Stimulated activated CD4-positive, alpha-beta T cell treated with anti-CD3 and anti-CD28 coated beads, Interleukin-2, amount 100 ng/mL, for 4 hours (primary cell): Measurements from ENCODE around the gene ATG16L2.
"Not testable (repeated sequence)": the region's sequence is repeated elsewhere in the genome, so short reads cannot be mapped to it uniquely, and the experiment has no call there.

Experiments used
- DNase-seq: peaks from one replicate; pipeline ENCODE4 v3.0.0-alpha.2; 2020; ENCODE audit warnings: low read depth

ATG16L2 gene

GRCh38 chr11:72780296-72781062 lies 33.7 kb upstream of the ATG16L2 start:
- DNase-seq = no peak

GRCh38 chr11:72781063-72781312 lies 33.2 kb upstream of the ATG16L2 start:
- no peak for DNase-seq

DNA sequence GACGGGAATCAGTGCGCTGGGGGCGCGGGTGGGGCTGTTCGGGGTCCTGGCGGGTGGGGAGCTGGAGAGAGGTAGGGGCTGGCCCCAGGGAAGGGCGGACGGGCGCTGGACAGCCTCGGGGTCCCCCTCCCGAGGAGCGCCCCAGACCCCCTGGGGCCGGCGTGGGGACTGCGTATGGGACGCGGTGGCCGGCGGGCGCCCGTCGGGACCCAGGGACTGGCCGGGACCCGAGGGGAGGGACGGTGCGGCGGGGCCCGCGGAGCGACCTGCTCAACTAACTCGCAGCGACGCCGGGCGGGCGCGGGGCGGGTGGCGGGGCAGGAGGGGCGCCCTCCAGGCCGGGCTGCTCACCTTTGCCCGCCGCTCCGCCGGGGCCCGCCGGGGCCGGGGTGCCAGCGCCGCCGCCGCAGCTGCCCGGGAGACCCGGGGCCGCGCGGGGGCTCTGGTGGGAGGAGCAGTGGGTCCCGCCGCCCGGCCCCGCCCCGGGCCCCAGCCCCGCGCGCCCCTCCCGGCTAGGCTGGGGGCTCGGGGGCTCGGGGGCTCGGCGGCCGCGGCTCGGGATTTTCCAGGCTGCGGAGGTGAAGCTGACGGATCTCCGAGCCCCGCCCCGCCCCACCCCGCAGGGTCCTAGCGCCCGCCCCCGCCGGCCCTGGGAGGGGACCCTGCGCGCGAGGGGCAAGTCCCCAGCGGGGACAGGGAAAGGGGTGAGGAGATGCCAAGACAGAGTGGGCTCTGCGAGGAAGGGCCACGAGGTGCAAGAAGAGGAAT lies 32.7 kb upstream of the ATG16L2 start:
- DNase-seq = peak; percentile 39

- no peak for DNase-seq
Observed at GRCh38 chr11:72782081-72782920, 31.9 kb upstream of the ATG16L2 start.

GRCh38 chr11:72783144-72783905 lies 30.9 kb upstream of the ATG16L2 start:
- no peak for DNase-seq

DNA sequence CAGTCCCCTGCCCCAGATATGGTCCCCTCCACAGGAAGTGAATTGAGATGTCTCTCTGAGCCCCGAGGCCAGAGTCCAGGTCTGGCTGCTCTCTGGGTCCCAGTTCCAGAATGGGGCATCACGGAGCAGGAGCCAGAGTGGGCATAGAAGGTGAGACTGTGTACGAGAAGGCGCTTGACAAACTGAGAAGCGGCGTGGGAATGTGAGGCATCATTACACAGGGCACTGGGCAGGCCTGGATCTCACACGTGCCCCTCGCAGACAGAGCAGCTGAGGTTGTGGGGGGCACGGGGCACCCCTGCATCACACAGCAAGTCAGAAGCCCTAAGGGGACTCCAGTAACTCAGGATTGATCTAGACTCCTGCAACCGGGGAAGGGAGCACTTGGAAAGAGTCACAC lies 29.5 kb upstream of the ATG16L2 start:
- no peak for DNase-seq

DNA sequence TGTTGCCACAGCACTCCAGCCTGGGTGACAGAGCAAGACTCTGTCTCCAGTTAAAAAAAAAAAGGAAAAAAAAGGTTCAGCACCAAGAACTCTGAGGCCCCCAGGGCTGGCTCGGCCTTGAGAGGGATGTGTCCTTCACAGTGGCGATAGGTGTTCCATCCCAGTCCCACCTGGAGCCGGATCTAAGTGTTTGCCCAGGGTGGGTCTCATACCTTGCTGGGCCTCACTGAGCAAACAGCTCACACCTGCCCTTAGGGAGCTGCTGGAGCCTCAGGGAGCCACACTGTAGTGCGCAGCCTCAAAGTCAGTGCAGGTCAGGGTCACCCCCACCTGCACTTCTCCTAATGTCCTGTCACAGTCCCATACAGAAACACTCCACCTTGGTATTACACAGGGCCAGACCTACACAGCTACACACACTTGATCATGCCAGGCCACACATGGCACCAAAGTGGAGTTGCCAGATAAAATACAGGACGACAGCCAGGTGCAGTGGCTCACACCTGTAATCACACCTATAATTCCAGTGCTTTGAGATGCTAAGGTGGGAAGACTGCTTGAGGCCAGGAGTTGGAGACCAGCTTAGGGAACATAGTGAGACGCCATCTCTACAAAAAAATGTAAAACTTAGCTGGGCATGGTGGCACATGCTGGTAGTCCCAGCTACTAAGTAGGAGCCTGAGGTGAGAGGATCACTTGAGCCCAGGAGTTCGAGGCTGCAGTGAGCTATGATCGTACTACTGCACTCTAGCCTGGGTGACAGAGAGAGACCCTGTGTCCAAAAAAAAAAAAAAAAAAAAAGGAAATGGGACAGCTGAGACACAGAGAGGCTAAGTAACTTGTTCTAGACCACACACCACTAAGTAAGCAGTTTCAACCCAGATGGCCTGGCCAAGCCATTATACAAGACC lies 27.7 kb upstream of the ATG16L2 start:
- no peak for DNase-seq

DNA sequence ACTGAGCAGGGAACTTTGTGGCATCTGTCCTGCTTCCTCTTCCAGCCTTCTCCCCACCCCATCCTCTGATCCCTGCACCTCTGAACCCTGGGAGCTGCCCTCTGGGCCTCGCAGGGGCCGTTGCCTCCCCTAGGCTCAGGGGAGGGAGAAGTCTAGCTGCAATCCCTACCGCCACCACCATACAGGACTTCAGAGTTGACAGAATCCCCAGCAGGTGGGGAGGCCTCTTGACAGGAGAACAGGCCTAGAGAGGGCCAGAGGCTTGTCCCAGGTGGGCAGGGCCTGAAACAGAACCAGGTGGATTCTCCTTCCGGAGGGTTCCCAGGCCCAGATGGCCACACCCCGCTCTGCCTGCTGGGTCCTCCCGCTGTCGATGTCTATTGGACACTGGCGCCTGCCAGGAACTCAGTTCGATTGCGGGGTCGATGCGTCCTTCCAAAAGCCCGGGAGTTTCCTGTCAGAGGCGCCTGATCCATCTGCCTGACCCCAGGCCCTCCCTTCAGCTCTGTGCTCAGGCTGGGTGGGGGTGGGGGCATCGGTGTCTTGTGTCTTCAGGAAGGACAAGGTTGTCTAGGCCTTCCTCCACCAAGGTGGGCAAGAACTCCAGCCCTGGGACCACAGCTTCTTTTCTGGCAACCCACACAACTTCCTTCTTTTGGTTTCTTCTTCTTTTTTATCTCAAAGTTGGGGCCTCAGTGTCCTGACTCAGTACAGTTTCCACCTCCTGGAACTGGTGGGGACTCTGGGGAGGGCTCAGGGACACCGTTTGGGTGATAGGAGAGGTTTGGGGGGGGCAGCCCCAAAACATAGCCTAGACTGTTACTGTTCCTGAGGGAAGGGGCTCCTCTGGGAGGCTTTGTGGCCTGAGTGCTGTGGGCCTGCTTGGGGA lies 26.8 kb upstream of the ATG16L2 start:
- no peak for DNase-seq

DNA sequence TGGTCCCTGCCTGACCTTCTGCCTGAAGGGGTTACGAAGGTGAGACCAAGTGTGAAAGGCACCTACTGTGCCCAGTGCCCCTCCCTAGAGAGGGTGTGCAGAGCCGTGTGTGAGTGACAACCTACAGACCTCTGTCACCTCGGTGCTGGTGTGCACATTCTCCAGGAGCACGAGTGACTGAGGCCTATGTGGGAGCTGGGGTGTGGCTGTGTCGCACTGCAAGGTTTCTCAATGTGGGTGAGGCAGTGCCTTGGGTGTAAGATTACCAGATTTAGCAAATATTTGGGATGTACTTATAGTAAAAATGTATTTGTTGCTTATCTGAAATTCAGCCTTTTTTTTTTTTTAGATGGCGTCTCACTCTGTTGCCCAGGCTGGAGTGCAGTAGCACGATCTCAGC lies 26.0 kb upstream of the ATG16L2 start:
- DNase-seq = no peak

GRCh38 chr11:72789493-72790131 lies 24.6 kb upstream of the ATG16L2 start:
- no peak for DNase-seq

DNA sequence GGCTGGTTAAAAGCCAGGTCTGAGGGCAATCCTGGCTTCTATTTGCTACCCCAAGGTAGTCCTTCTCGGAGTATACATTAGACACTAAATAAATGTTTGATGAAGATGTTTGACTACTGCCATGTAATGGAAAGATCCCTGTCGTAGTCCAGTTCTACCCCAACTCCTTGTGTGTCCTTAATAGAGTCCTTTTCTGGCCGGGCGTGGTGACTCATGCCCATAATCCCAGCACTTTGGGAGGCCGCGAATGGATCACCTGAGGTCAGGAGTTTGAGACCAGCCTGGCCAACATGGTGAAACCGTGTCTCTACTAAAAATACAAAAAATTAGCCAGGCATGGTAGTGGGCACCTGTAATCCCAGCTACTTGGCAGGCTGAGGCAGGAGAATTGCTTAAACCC lies 23.0 kb upstream of the ATG16L2 start:
- DNase-seq = not testable (repeated sequence)

DNA sequence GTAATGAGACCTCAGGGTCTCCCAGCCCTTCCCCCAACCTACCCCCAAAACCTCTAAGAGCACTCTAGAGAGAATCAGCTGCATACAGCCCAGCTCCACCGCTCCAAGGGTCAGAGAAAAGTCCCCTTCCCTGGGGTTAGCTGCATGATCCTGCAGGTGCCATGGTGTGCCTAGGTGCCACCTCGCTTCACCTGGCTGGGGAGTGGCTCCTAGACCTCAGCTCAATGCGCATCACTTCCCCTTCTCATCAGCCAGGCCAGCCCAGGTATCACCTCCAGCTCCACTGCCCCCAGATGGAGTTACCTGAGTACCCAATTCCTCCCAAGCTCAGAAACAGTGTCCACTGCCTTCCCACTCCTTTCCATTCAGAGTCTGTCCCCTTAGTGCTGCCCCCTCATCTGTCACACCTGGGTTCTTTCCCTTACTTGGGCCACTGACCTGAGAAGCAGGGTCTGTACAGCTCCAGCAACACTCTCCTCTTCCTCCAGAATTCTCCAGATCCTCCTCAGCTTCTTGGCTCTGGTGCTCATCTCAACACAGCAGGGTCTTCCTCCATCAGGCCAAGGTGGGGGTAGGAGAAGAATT lies 21.7 kb upstream of the ATG16L2 start:
- DNase-seq = no peak

DNA sequence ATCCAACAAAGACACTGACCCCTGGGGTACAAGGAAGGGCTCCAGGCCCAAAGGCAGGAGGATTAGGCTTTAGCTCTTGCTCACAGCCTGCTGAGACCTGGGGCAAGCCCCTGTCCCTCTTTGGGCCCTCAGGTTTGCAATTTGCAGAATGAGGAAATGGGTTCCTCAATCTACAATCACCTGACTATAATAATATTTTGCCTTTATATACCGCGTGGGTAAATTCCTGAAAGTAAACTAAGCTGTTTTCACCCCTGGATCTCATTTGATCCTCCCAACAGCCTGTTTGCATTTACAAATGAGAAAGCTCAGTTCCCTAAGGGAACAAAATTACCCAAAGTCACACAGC lies 21.2 kb upstream of the ATG16L2 start:
- no peak for DNase-seq

DNA sequence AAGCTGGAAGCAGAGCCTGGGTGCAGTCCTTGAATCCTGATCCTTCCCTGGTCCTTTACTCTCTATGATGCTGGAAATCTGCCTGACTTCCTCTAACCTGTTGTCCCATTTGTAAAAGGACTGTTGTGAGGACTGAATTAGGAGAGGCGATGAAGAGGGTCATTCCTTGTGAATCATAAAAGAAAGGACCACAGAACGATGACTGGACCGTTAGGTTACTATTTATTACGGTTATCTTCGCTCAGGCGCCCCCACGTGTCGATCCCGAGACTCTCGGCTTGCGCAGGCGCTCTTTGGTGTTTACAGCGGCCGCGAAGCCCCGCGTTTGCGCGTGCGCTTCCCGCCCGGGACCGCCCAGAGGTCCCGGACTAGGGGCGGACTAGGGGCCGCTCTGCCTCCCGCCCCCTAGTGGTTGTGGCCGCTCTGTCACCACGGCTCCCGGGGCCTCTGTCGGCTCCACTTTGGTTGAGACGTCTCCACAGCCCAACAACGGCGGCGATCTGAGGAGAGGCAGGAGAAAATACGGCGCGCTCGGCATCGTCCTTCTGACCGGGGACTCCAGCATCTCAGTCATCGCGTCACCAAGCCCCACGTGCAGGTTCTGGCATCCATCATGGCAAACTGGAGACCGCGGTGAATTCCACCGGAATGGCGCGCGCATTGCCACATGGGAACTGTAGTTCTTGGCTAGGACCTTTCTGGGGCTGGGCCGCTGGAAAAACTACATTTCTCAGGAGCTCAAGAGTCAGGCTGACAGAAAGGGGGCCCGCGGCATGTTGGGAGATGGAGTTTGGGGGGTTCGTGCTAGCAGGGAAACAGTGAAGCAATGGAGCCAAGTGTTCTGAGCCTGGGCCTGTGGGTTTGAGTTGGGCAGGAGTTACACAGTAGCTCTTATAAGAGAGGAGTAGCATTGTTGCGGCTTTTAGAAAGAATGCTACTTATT lies 20.5 kb upstream of the ATG16L2 start, which contains the start of gene STARD10:
STARD10 (minus strand) TSS at position 623 of the 943 bp plus-strand sequence. CDS start 12,866 bp downstream, outside the sequence.
- peak; percentile 93 for DNase-seq

- no peak for DNase-seq
Observed at GRCh38 chr11:72798361-72798760, 15.8 kb upstream of the ATG16L2 start.

DNA sequence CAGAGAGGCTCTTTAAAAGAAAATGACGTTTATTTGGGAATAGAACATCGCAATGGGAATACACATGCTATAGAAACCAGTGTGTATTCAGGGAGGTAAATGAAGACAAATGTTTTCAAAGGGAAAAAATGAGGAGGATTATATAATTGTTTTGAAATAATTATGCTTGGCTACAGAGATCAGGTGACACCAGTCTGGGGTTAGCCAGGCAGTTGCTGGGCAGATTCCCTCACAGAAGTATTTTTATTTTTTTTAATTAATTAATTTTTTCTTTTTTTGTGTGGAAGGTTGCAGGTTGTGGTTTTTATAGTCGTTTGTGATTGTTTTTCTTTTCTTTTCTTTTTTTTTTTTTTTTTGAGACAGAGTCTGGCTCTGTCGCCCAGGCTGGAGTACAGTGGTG lies 14.8 kb upstream of the ATG16L2 start:
- no peak for DNase-seq

- DNase-seq = no peak
Observed at GRCh38 chr11:72802822-72803221, 11.4 kb upstream of the ATG16L2 start.

- no peak for DNase-seq
Observed at GRCh38 chr11:72805216-72805615, 9.0 kb upstream of the ATG16L2 start.
